GM12865 (cell line): ENCODE data around the gene FILIP1.

Experiments
- DNase-seq: peaks from one replicate; pipeline ENCODE4 v3.0.0; 2010; ENCODE audit warnings: low read depth
- H3K4me3 ChIP-seq: 2 replicates; pipeline ENCODE4 v1.5.1; 2011; ENCODE audit warnings: mild to moderate bottlenecking, low read depth, low read length, control low read depth
- CTCF ChIP-seq: IDR thresholded peaks from 2 replicates; pipeline ENCODE4 v1.5.1; 2011; ENCODE audit warnings: low read length, control low read depth, low read depth, inconsistent platforms; ENCODE audit not compliant: insufficient read depth; ENCODE audit errors: missing control alignments

The FILIP1 gene

GRCh38 chr6:75377386-75377785, 116.2 kb downstream of the FILIP1 start:
- no peak for DNase-seq
- no peak overlapping the region for H3K4me3 ChIP-seq
- no peak for TF ChIP-seq CTCF

GRCh38 chr6:75376347-75377024, 117.1 kb downstream of the FILIP1 start:
- H3K4me3 ChIP-seq: no peak overlapping the region
- no peak for TF ChIP-seq CTCF
- no peak for DNase-seq

- no peak for DNase-seq
These were observed 118.6 kb downstream of the FILIP1 start for GRCh38 chr6:75374961-75375400.

GRCh38 chr6:75372884-75373283, 120.7 kb downstream of the FILIP1 start:
- no peak overlapping the region for H3K4me3 ChIP-seq
- no peak for TF ChIP-seq CTCF

More at GRCh38 chr6:75374961-75375400, 118.6 kb downstream of the FILIP1 start:
- TF ChIP-seq CTCF: no peak
- H3K4me3 ChIP-seq: no peak overlapping the region

GRCh38 chr6:75370011-75370410, 123.6 kb downstream of the FILIP1 start:
- no peak for TF ChIP-seq CTCF
- no peak overlapping the region for H3K4me3 ChIP-seq
- no peak for DNase-seq

More at GRCh38 chr6:75372884-75373283, 120.7 kb downstream of the FILIP1 start:
- DNase-seq: no peak

- no peak overlapping the region for H3K4me3 ChIP-seq
- no peak for TF ChIP-seq CTCF
- DNase-seq: no peak
These were observed 124.7 kb downstream of the FILIP1 start for GRCh38 chr6:75368864-75369402.

- DNase-seq: peak; percentile 46
- H3K4me3 ChIP-seq: no peak overlapping the region
- peak; percentile 29 for TF ChIP-seq CTCF
These were observed 125.3 kb downstream of the FILIP1 start for GRCh38 chr6:75368151-75368779.
